GM12801 (cell line): ENCODE measurements around the gene VAT1L.

Experiments
- TF ChIP-seq, protein P1 (sequence below): IDR thresholded peaks from one replicate; pipeline ENCODE4 v1.5.1; 2011; ENCODE audit warnings: control low read depth; ENCODE audit not compliant: insufficient read length; ENCODE audit errors: extremely low read depth

Gene VAT1L

DNA sequence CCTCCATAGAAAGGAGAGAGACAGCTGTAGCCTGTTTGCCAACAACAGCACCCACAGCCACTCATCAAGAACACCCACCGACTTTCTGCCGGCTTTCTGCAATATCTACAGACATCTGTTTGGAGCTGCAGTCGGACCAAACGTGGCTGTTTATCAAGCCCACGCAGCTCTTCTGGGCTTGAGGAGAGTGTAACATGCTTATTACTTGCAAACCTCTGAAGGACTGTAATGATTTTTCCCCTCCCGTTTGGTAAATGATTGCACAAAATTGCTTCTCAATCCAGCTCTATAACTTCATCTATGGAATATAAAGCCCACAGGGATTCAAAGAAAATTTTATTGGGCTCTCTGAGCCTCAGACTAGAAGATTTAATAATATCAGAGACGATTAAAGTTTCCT, 100.5 kb downstream of the VAT1L start:
- TF ChIP-seq, protein P1, sequence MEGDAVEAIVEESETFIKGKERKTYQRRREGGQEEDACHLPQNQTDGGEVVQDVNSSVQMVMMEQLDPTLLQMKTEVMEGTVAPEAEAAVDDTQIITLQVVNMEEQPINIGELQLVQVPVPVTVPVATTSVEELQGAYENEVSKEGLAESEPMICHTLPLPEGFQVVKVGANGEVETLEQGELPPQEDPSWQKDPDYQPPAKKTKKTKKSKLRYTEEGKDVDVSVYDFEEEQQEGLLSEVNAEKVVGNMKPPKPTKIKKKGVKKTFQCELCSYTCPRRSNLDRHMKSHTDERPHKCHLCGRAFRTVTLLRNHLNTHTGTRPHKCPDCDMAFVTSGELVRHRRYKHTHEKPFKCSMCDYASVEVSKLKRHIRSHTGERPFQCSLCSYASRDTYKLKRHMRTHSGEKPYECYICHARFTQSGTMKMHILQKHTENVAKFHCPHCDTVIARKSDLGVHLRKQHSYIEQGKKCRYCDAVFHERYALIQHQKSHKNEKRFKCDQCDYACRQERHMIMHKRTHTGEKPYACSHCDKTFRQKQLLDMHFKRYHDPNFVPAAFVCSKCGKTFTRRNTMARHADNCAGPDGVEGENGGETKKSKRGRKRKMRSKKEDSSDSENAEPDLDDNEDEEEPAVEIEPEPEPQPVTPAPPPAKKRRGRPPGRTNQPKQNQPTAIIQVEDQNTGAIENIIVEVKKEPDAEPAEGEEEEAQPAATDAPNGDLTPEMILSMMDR: no peak

DNA sequence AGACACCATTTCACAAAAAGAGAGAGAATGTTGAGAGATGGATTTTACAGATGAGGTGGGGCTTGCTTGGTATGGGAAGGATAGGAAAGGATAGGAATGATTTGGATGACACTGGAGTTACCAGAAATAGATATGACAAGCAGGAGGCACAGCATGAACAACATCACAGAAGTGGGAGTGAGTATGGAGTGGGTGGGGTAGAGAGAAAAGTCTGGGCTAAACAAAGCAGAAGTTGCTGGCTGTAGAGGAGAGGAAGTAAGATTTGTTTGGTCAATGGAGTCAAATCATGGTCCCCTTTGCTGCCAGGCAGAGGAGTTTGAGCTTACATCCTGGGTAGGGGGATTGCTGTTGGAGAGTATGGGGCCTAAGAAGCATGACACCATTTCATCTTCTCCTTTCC, 101.7 kb downstream of the VAT1L start:
- TF ChIP-seq, protein P1: no peak

DNA sequence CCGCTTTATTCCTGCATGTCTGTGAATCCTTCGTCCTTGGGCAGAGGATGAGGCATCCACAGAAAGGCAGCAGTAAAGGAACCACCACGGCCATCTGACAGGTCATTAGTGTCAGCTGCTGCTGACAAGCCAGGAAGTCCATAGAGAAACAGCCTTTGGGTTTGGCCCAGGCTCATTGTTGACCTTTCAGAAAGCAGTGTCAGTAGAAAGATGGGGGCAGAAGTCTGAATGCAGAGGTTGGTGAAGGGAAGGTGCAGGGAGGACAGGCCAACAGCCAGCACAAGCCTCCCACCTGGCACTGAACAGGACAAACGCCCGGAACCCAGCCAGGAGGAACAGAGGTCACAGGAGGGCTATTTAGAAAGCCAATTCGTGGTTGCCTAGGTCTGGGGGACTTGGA, 105.8 kb downstream of the VAT1L start:
- TF ChIP-seq, protein P1: no peak

DNA sequence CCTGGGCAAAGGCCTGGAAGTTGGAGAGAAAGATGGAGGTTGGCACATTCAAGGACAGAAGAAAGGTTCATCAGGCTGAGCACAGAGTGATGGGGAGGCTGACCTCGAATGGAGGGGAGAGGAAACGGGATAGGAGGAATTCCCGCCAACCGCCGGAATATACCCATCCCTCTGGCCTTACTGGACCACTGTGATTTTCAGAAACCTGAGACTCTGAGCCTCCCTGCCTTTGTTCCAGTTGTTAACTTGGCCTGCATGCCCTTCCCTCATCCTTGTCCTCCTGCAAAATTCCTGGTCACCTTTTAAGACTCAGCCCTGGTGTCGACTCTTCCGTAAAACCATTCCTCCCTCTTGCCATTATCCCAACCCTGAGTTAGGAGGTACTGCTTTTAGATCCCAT, 107.6 kb downstream of the VAT1L start:
- TF ChIP-seq, protein P1: no peak

DNA sequence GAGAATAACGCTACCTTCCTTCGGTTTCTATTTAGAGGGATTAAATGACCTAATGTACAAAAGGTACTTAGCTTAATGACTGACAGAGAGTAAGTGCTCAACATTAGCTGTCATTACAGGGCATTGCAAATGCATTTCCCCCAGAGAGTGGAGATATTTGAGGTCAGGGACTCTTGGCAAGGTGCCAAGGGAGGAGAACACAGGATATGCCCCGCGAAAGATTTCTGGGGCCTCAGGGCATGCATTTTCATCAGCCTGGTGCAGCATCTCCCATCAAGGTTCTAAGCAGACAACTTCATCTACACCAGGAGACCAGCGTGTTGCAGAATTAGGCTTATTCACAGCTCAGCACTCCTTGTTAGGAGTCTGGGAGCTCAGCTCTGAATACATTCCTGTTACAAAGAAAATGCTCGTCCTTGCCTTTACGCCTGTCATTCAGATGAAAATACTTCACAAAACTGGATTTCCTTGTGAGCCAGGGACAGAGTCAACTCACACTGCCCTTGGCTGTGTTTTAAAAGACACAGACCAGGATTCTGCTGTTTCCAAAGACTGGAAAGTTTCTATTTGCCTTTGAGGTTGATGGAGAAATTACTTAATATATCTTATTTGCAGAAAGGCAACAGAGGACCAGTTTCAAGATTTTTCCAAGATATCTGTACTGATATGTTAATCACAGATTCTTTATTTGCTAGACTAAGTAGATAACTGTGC, 108.2 kb downstream of the VAT1L start:
- TF ChIP-seq, protein P1: no peak

DNA sequence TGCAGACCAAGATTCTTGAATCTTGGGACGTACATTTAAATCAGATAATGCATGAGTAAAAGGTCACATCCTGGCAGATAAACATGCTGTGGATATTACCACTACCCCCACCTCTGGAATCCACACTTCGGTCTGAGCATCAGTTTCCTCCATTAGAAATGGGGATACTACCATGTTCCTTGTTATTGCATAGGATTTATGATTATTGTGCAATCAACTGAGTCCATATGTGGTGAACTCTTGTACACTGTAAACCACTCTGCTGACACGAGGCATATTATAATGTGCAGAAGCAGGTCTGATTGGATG, 108.7 kb downstream of the VAT1L start:
- TF ChIP-seq, protein P1: no peak

DNA sequence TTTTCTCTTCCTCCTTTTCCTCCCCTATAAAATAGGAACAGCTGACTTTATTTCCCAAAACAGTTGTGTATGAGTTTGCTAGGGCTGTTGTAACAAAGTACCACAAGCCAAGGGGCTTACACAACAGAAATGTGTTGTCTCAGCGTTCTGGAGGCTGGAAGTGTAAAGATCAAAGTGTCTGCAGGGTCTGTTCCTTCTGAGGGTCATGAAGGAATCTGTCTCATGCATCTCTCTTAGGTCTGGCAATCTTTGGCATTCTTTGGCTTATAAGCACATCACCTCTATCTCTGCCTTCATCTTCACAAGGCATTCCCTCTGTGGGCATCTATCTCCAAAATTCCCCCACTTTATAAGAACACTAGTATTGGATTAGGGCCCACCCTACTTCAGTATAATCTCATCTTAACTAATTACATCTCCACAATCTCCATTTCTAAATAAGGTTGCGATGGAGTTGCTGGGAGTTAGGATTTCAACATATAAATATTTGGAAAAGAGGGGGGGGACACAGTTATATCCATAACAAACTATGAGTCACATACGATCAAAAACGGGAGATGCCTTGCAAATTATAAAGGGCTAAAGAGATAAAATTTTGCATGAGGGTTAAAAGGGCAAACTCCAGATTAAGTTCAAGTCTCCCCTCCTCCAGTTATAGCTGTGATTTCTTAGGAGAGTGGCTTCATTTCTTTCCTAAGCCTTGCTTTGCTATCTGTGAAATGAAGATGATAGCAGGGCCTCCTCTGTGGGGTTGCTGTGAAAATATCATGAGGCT, 109.7 kb downstream of the VAT1L start:
- TF ChIP-seq, protein P1: no peak
